Esophagus squamous epithelium (tissue), 4 donors: Measurements from ENCODE around the gene DGLUCY.

Source experiments
- POLR2A ChIP-seq, 4 donors: fragments of 450-650 bp; IDR thresholded peaks; one replicate each; pipeline ENCODE4 v1.6.1; 2017; ENCODE audit warnings: antibody characterized with exemption in 4 of 4, mild to moderate bottlenecking in 4 of 4, moderate library complexity in 3 of 4
- TF ChIP-seq, protein P1 (sequence below), 6 experiments: fragments of 450-650 bp in 4 of 6; fragments of 200-600 bp in 2 of 6; sonication (generic) in 2 of 6; IDR thresholded peaks; one replicate each; pipeline ENCODE4 v1.5.1; 2016 to 2019; ENCODE audit warnings: antibody characterized with exemption in 6 of 6, mild to moderate bottlenecking in 4 of 6, moderate library complexity in 4 of 6

GRCh38 chr14:91215381-91215780, 101.5 kb downstream of the DGLUCY start:
- no peak for TF ChIP-seq POLR2A (IDR thresholded peaks at IDR 0.05)
- TF ChIP-seq, protein P1, sequence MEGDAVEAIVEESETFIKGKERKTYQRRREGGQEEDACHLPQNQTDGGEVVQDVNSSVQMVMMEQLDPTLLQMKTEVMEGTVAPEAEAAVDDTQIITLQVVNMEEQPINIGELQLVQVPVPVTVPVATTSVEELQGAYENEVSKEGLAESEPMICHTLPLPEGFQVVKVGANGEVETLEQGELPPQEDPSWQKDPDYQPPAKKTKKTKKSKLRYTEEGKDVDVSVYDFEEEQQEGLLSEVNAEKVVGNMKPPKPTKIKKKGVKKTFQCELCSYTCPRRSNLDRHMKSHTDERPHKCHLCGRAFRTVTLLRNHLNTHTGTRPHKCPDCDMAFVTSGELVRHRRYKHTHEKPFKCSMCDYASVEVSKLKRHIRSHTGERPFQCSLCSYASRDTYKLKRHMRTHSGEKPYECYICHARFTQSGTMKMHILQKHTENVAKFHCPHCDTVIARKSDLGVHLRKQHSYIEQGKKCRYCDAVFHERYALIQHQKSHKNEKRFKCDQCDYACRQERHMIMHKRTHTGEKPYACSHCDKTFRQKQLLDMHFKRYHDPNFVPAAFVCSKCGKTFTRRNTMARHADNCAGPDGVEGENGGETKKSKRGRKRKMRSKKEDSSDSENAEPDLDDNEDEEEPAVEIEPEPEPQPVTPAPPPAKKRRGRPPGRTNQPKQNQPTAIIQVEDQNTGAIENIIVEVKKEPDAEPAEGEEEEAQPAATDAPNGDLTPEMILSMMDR (IDR thresholded peaks at IDR 0.05): no peak
